OCI-LY7 (cell line): Measurements from ENCODE around the gene PODN. TPM values are rescaled to one million over a fixed set of nuclear protein-coding genes. Genes with fewer than 3 reads are reported as not detected.

Experiments
- BruUV-seq: library from RNA; stranded (reverse); fragments of 400-500 nt; replicated peaks from 2 replicates; lab custom pipeline; 2021; lab: Mats Ljungman, UMichigan
- CTCF ChIA-PET: fragments of 300-600 bp; sonication (Branson Sonifier 250); formaldehyde crosslinking; loops from one replicate; lab custom pipeline; 2022; ENCODE audit warnings: antibody characterized with exemption; ENCODE audit not compliant: unreplicated experiment; lab: Charles Lee
- POLR2A ChIA-PET: fragments of 300-600 bp; sonication (Branson Sonifier 250); formaldehyde crosslinking; loops from one replicate; lab custom pipeline; 2022; ENCODE audit warnings: antibody characterized with exemption; lab: Charles Lee
- DNase-seq: peaks from one replicate; pipeline ENCODE4 v3.0.0-alpha.2; 2015; ENCODE audit warnings: low spot score
- H2AFZ ChIP-seq: fragments of 200-600 bp; sonication (generic), shearing (Covaris generic); 2 replicates; pipeline ENCODE4 v1.6.1; 2014; ENCODE audit warnings: mild to moderate bottlenecking, antibody characterized with exemption, low read length, moderate library complexity
- H3K27ac ChIP-seq: fragments of 200-600 bp; sonication (generic); 2 replicates; pipeline ENCODE4 v1.5.1; 2014; ENCODE audit warnings: mixed run types, low read depth, mild to moderate bottlenecking, moderate library complexity, low read length, inconsistent platforms; ENCODE audit not compliant: poor library complexity, severe bottlenecking
- H3K36me3 ChIP-seq: fragments of 200-600 bp; sonication (generic); 2 replicates; pipeline ENCODE4 v1.6.1; 2014; ENCODE audit warnings: mild to moderate bottlenecking, antibody characterized with exemption, low read length, moderate library complexity, mixed read lengths; ENCODE audit not compliant: insufficient read depth
- H3K4me1 ChIP-seq: fragments of 200-600 bp; sonication (generic); 2 replicates; pipeline ENCODE4 v1.5.1; 2014; ENCODE audit warnings: mild to moderate bottlenecking, low read length; ENCODE audit not compliant: insufficient read depth, poor library complexity, severe bottlenecking
- H3K4me2 ChIP-seq: fragments of 200-600 bp; sonication (generic); 2 replicates; pipeline ENCODE4 v1.6.1; 2014; ENCODE audit warnings: mild to moderate bottlenecking, low read length
- H3K4me3 ChIP-seq: fragments of 200-600 bp; sonication (generic); 2 replicates; pipeline ENCODE4 v1.5.1; 2014; ENCODE audit warnings: mild to moderate bottlenecking, low read depth, low read length; ENCODE audit not compliant: poor library complexity, severe bottlenecking
- H3K79me2 ChIP-seq: fragments of 200-600 bp; sonication (generic); 2 replicates; pipeline ENCODE4 v1.6.1; 2016; ENCODE audit warnings: low read depth, mild to moderate bottlenecking, low read length, moderate library complexity, mixed read lengths; ENCODE audit not compliant: insufficient read depth
- H3K9me2 ChIP-seq: fragments of 200-600 bp; sonication (generic); 2 replicates; pipeline ENCODE4 v1.6.1; 2016; ENCODE audit warnings: mild to moderate bottlenecking, low read length, mixed read lengths; ENCODE audit not compliant: insufficient read depth
- H3K9me3 ChIP-seq: fragments of 200-600 bp; sonication (generic); 2 replicates; pipeline ENCODE4 v1.6.1; 2014; ENCODE audit warnings: mild to moderate bottlenecking, mixed run types, low read length, mixed read lengths
- H4K20me1 ChIP-seq: fragments of 200-600 bp; sonication (generic); 2 replicates; pipeline ENCODE4 v1.6.1; 2014; ENCODE audit warnings: mild to moderate bottlenecking, antibody characterized with exemption, low read length, moderate library complexity, mixed read lengths; ENCODE audit not compliant: insufficient read depth
- EZH2phosphoT487 ChIP-seq: fragments of 200-600 bp; sonication (generic); IDR thresholded peaks from 2 replicates; pipeline ENCODE4 v1.6.1; 2018; ENCODE audit warnings: low read depth, borderline replicate concordance, mild to moderate bottlenecking, mixed run types, antibody characterized with exemption, low read length, moderate library complexity, mixed read lengths
- intact Hi-C: fragments of 100-400 bp; cut with micrococcal nuclease; formaldehyde crosslinking; loops from one replicate; pipeline ENCODE4 v1.10.0; 2022; ENCODE audit not compliant: unreplicated experiment
- total RNA-seq, 2 experiments: library from RNA; depleted of rRNA in 1 of 2; stranded (reverse); fragments of >200 nt in 1 of 2; shearing (Covaris generic) in 1 of 2; gene quantifications; 2 replicates each; pipeline ENCODE4 v1.2.3, GENCODE V29; 2014 to 2022
- TF ChIP-seq, protein P1 (sequence below): fragments of 200-600 bp; sonication (generic); conservative IDR thresholded peaks from 2 replicates; pipeline ENCODE4 v1.5.1; 2014; ENCODE audit warnings: mild to moderate bottlenecking, antibody characterized with exemption, low read length, moderate library complexity, mixed read lengths

The PODN gene
- total RNA-seq, 2 experiments from 2014 or later = not detected

DNA sequence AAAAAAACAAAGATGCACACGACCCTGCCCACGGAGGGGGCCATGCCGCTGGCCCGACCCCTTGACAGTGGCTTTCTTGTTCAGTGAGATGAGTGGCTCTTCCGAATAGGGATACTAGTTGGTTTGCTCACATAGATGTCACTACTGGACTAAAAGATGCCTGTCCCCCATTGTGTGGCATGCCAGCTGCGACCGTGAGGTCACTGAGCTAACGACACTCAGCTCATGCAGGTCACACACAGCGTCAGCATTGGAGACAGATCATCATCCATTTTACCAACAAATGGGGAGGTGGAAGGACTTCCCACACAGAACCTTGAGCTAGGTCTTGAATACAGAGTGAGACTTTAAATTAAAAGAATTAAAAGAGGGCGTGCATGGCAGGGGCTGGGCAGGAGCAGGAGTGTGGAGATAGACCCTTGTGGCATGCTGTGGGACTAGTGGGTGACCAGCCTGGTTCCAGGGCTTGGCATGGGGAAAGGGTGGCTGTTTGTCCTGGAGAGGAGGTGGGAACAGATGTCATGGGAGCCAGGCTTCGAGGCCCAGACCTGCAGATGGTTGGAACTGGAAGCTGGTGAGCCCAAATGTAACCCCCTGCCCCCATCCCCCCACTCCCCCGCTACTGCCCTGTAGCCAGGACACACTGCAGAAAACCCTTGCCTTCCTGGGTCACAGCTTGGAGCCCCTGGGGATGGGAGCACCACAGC, 68.0 kb downstream of the PODN start:
- Histone ChIP-seq H3K27ac (no peak overlapping the region), H3K4me2 (no peak overlapping the region), H3K79me2 (no peaks in the 10 kb centered on the region), H3K9me3 (no peaks in the 10 kb centered on the region), H3K36me3 (no peaks in the 10 kb centered on the region), H4K20me1 (no peaks in the 10 kb centered on the region), H3K4me1 (no peaks in the 10 kb centered on the region), H3K9me2 (no peaks in the 10 kb centered on the region), H3K4me3 (no peak overlapping the region), H2AFZ (no peak overlapping the region)
- intact Hi-C loops = no loop called here
- no peak for TF ChIP-seq EZH2phosphoT487
- TF ChIP-seq, protein P1, sequence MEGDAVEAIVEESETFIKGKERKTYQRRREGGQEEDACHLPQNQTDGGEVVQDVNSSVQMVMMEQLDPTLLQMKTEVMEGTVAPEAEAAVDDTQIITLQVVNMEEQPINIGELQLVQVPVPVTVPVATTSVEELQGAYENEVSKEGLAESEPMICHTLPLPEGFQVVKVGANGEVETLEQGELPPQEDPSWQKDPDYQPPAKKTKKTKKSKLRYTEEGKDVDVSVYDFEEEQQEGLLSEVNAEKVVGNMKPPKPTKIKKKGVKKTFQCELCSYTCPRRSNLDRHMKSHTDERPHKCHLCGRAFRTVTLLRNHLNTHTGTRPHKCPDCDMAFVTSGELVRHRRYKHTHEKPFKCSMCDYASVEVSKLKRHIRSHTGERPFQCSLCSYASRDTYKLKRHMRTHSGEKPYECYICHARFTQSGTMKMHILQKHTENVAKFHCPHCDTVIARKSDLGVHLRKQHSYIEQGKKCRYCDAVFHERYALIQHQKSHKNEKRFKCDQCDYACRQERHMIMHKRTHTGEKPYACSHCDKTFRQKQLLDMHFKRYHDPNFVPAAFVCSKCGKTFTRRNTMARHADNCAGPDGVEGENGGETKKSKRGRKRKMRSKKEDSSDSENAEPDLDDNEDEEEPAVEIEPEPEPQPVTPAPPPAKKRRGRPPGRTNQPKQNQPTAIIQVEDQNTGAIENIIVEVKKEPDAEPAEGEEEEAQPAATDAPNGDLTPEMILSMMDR = no peak
- POLR2A ChIA-PET = no interaction called here
- BruUV-seq = no TSS peak
- CTCF ChIA-PET = interaction anchor here (1.1 kb wide), 1 partner anchor 52 kb away, joined by 3 read pairs; no protein-coding TSS in a partner anchor
- no peak for DNase-seq

DNA sequence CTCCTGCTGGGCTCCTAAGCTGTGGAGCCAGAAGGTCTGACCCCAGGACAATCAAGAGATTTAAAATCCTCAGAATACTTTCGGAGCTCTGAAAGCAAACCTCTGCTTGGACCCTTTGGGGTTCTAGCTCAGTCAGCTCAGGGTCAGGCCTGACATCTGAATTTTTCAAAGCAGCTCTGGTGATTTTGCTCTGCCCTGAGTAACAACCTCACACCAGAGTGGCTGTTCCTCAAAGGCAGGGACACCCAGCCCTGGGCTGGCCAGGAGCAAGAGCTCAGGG, 68.5 kb downstream of the PODN start:
- intact Hi-C loops = no loop called here
- Histone ChIP-seq H2AFZ (no peak overlapping the region), H3K9me2 (no peaks in the 10 kb centered on the region), H3K79me2 (no peaks in the 10 kb centered on the region), H3K4me3 (no peak overlapping the region), H3K4me2 (no peak overlapping the region), H3K36me3 (no peaks in the 10 kb centered on the region), H3K4me1 (no peaks in the 10 kb centered on the region), H4K20me1 (no peaks in the 10 kb centered on the region), H3K27ac (no peak overlapping the region), H3K9me3 (no peaks in the 10 kb centered on the region)
- DNase-seq = no peak
- no peak for TF ChIP-seq EZH2phosphoT487
- BruUV-seq = no TSS peak
- POLR2A ChIA-PET = no interaction called here
- CTCF ChIA-PET = interaction anchor here (1.1 kb wide), 1 partner anchor 52 kb away, joined by 3 read pairs; no protein-coding TSS in a partner anchor

GRCh38 chr1:53130878-53131589, 69.0 kb downstream of the PODN start:
- Histone ChIP-seq H3K4me2 (no peak overlapping the region), H3K36me3 (no peaks in the 10 kb centered on the region), H3K4me1 (no peaks in the 10 kb centered on the region), H3K79me2 (no peaks in the 10 kb centered on the region), H4K20me1 (no peaks in the 10 kb centered on the region), H3K4me3 (no peak overlapping the region), H3K9me2 (no peaks in the 10 kb centered on the region), H2AFZ (no peak overlapping the region), H3K27ac (no peak overlapping the region), H3K9me3 (no peaks in the 10 kb centered on the region)
- no TSS peak for BruUV-seq
- CTCF ChIA-PET = interaction anchor here (1.1 kb wide), 1 partner anchor 51 kb away, joined by 3 read pairs; no protein-coding TSS in a partner anchor
- TF ChIP-seq EZH2phosphoT487 = no peak
- TF ChIP-seq, protein P1 = no peak
- no peak for DNase-seq
- intact Hi-C loops = no loop called here
- POLR2A ChIA-PET = no interaction called here
